H1 (cell line): ENCODE measurements around the gene MYL6. TPM values are rescaled to one million over a fixed set of nuclear protein-coding genes. Genes with fewer than 3 reads are reported as not detected.

Source experiments
- CTCF ChIA-PET: fragments of 300-600 bp; sonication (Branson Sonifier 250); formaldehyde crosslinking; loops from one replicate; lab custom pipeline; 2021; ENCODE audit not compliant: partially characterized antibody; lab: Charles Lee
- POLR2A ChIA-PET: fragments of 300-600 bp; sonication (Branson Sonifier 250); formaldehyde crosslinking; loops from one replicate; lab custom pipeline; 2021; ENCODE audit warnings: inconsistent platforms; ENCODE audit not compliant: partially characterized antibody; lab: Charles Lee
- DNase-seq, 2 experiments: peaks; one replicate each; pipeline versions ENCODE4 v3.0.0 to v3.0.0-alpha.2; 2010 to 2022; ENCODE audit warnings: low spot score in 2 of 2, low read depth in 1 of 2, mixed read lengths in 1 of 2
- FAIRE-seq: peaks from 2 replicates; lab custom pipeline; 2011; peaks lifted over from hg19 to GRCh38; lab: Jason Lieb, UNC
- H2AFZ ChIP-seq: 2 replicates; pipeline ENCODE4 v1.8.1; 2012; ENCODE audit warnings: low read length, inconsistent platforms
- H2AK5ac ChIP-seq: 2 replicates; pipeline ENCODE4 v1.6.1; 2013; ENCODE audit warnings: low read depth, low read length
- H2BK120ac ChIP-seq: replicated peaks from 2 replicates; pipeline ENCODE3; 2013; ENCODE audit warnings: low read depth, low read length, inconsistent platforms
- H2BK12ac ChIP-seq: 2 replicates; pipeline ENCODE4 v1.6.1; 2013; ENCODE audit warnings: low read depth, low read length
- H2BK15ac ChIP-seq: 2 replicates; pipeline ENCODE4 v1.6.1; 2013; ENCODE audit warnings: low read length
- H2BK20ac ChIP-seq: 2 replicates; pipeline ENCODE4 v1.6.1; 2013; ENCODE audit warnings: low read length
- H2BK5ac ChIP-seq: 2 replicates; pipeline ENCODE4 v1.6.1; 2013; ENCODE audit warnings: low read depth, low read length
- H3K14ac ChIP-seq: 2 replicates; pipeline ENCODE4 v1.6.1; 2013; ENCODE audit warnings: inconsistent platforms; ENCODE audit not compliant: insufficient read length
- H3K18ac ChIP-seq: 2 replicates; pipeline ENCODE4 v1.6.1; 2013; ENCODE audit warnings: low read length; ENCODE audit errors: extremely low read depth
- H3K23ac ChIP-seq: 2 replicates; pipeline ENCODE4 v1.6.1; 2013; ENCODE audit warnings: inconsistent platforms; ENCODE audit not compliant: insufficient read length
- H3K23me2 ChIP-seq: 2 replicates; pipeline ENCODE4 v1.6.1; 2013; ENCODE audit warnings: low read depth, low read length
- H3K27ac ChIP-seq: 2 replicates; pipeline ENCODE4 v1.6.1; 2011; ENCODE audit warnings: low read depth, low read length, inconsistent platforms
- H3K27me3 ChIP-seq, 4 experiments: replicated peaks in 1 of 4; 1 replicate in 1 of 4; 2 replicates in 3 of 4; pipeline versions ENCODE4 v1.6.1 to v1.8.1; 2011 to 2013; ENCODE audit warnings: low read length in 3 of 4, mild to moderate bottlenecking in 3 of 4, inconsistent platforms in 2 of 4, mixed read lengths in 2 of 4, moderate library complexity in 1 of 4; ENCODE audit not compliant: control insufficient read depth in 3 of 4, insufficient read depth in 3 of 4; ENCODE audit errors: extremely low read depth in 1 of 4
- H3K36me3 ChIP-seq, 4 experiments: 2 replicates each; pipeline versions ENCODE4 v1.6.1 to v1.8.1; 2011 to 2013; ENCODE audit warnings: mild to moderate bottlenecking in 4 of 4, low read length in 3 of 4, moderate library complexity in 2 of 4, control low read depth in 1 of 4, inconsistent platforms in 1 of 4; ENCODE audit not compliant: insufficient read depth in 4 of 4, control insufficient read depth in 2 of 4
- H3K4ac ChIP-seq: replicated peaks from 2 replicates; pipeline ENCODE3; 2013; ENCODE audit warnings: low read length, low read depth, mixed read lengths, inconsistent platforms; ENCODE audit not compliant: insufficient read length
- H3K4me1 ChIP-seq, 4 experiments: replicated peaks in 1 of 4; 1 replicate in 1 of 4; 2 replicates in 3 of 4; pipeline versions ENCODE4 v1.6.1 to v1.8.1; 2011 to 2013; ENCODE audit warnings: low read length in 3 of 4, inconsistent platforms in 2 of 4, mixed read lengths in 1 of 4; ENCODE audit not compliant: insufficient read depth in 4 of 4, control insufficient read depth in 3 of 4
- H3K4me2 ChIP-seq, 2 experiments: 2 replicates each; pipeline versions ENCODE4 v1.6.1 to v1.8.1; 2011 to 2013; ENCODE audit warnings: low read depth in 2 of 2, low read length in 2 of 2, control low read depth in 1 of 2, inconsistent platforms in 1 of 2, mild to moderate bottlenecking in 1 of 2; ENCODE audit not compliant: insufficient read depth in 1 of 2
- H3K4me3 ChIP-seq, 4 experiments: fragments of 200-600, 300-600 bp in 1 of 4; sonication (generic), shearing (Covaris generic), sonication (Bioruptor Twin) in 1 of 4; 2 replicates each; pipeline versions ENCODE4 v1.5.1 to v1.8.1; 2011 to 2016; ENCODE audit warnings: low read length in 4 of 4, low read depth in 3 of 4, control low read depth in 2 of 4, inconsistent platforms in 2 of 4, mild to moderate bottlenecking in 2 of 4, mixed read lengths in 1 of 4, moderate library complexity in 1 of 4; ENCODE audit not compliant: insufficient read depth in 2 of 4; ENCODE audit errors: extremely low read depth in 1 of 4
- H3K56ac ChIP-seq: replicated peaks from 2 replicates; pipeline ENCODE3; 2013; ENCODE audit warnings: low read depth, mild to moderate bottlenecking, mixed read lengths, low read length, inconsistent platforms; ENCODE audit not compliant: insufficient read length
- H3K79me1 ChIP-seq: 2 replicates; pipeline ENCODE4 v1.6.1; 2013; ENCODE audit warnings: low read depth, low read length, control low read depth
- H3K79me2 ChIP-seq, 2 experiments: 2 replicates each; pipeline versions ENCODE4 v1.6.1 to v1.8.1; 2012 to 2013; ENCODE audit warnings: low read length in 2 of 2, mild to moderate bottlenecking in 2 of 2, inconsistent platforms in 1 of 2; ENCODE audit not compliant: insufficient read depth in 2 of 2, control insufficient read depth in 1 of 2
- H3K9ac ChIP-seq, 4 experiments: replicated peaks in 1 of 4; 1 replicate in 1 of 4; 2 replicates in 3 of 4; pipeline versions ENCODE4 v1.6.1 to v1.8.1; 2011 to 2013; ENCODE audit warnings: low read depth in 3 of 4, low read length in 3 of 4, control low read depth in 2 of 4, mild to moderate bottlenecking in 2 of 4, moderate library complexity in 2 of 4, inconsistent platforms in 1 of 4; ENCODE audit errors: extremely low read depth in 1 of 4
- H3K9me3 ChIP-seq, 2 experiments: 2 replicates each; pipeline versions ENCODE4 v1.6.1 to v1.8.1; 2012 to 2013; ENCODE audit warnings: mild to moderate bottlenecking in 2 of 2, moderate library complexity in 2 of 2, control low read depth in 1 of 2, inconsistent platforms in 1 of 2, low read depth in 1 of 2, low read length in 1 of 2, mixed read lengths in 1 of 2; ENCODE audit not compliant: insufficient read depth in 2 of 2
- H4K20me1 ChIP-seq, 2 experiments: replicated peaks in 1 of 2; 2 replicates each; pipeline versions ENCODE3 to v1.8.1; 2011 to 2013; ENCODE audit warnings: inconsistent platforms in 2 of 2, low read length in 2 of 2, mild to moderate bottlenecking in 1 of 2; ENCODE audit not compliant: insufficient read depth in 2 of 2, control insufficient read depth in 1 of 2
- H4K5ac ChIP-seq: 2 replicates; pipeline ENCODE4 v1.6.1; 2013; ENCODE audit warnings: low read length, low read depth, mixed read lengths, inconsistent platforms; ENCODE audit not compliant: insufficient read length
- H4K8ac ChIP-seq: 2 replicates; pipeline ENCODE4 v1.8.0; 2013; ENCODE audit warnings: mild to moderate bottlenecking, moderate library complexity, low read length, inconsistent platforms; ENCODE audit not compliant: insufficient read depth; ENCODE audit errors: extremely low read depth
- H4K91ac ChIP-seq: replicated peaks from 2 replicates; pipeline ENCODE3; 2013; ENCODE audit warnings: low read length, mixed read lengths, inconsistent platforms; ENCODE audit not compliant: insufficient read length
- CTCF ChIP-seq, 3 experiments: IDR thresholded peaks; 1 replicate in 2 of 3; 2 replicates in 1 of 3; pipeline versions ENCODE4 v1.5.1 to v1.6.1; 2011; ENCODE audit warnings: low read length in 3 of 3, mild to moderate bottlenecking in 3 of 3, inconsistent platforms in 2 of 3, low read depth in 1 of 3, moderate library complexity in 1 of 3; ENCODE audit not compliant: insufficient read depth in 1 of 3; ENCODE audit errors: control extremely low read depth in 1 of 3
- JUND ChIP-seq: IDR thresholded peaks from 2 replicates; pipeline ENCODE4 v1.6.1; 2011; ENCODE audit warnings: mild to moderate bottlenecking, improper control_type of control experiment, low read length
- POLR2A ChIP-seq, 2 experiments: IDR thresholded peaks; 1 replicate in 1 of 2; 2 replicates in 1 of 2; pipeline ENCODE4 v1.6.1; 2011; ENCODE audit warnings: low read depth in 2 of 2, low read length in 2 of 2, mild to moderate bottlenecking in 2 of 2; ENCODE audit errors: control extremely low read depth in 1 of 2
- RAD21 ChIP-seq, 2 experiments: IDR thresholded peaks in 1 of 2; conservative IDR thresholded peaks in 1 of 2; 2 replicates each; pipeline ENCODE4 v1.6.1; 2011; ENCODE audit warnings: low read depth in 2 of 2, low read length in 2 of 2, improper control_type of control experiment in 1 of 2, inconsistent platforms in 1 of 2, mild to moderate bottlenecking in 1 of 2, moderate library complexity in 1 of 2
- RFX5 ChIP-seq: IDR thresholded peaks from 2 replicates; pipeline ENCODE4 v1.6.1; 2011; ENCODE audit warnings: low read depth, low read length, improper control_type of control experiment, borderline replicate concordance
- SP2 ChIP-seq: IDR thresholded peaks from 2 replicates; pipeline ENCODE4 v1.6.1; 2012; ENCODE audit warnings: mild to moderate bottlenecking, low read length, inconsistent platforms
- SRF ChIP-seq: IDR thresholded peaks from 2 replicates; pipeline ENCODE4 v1.6.1; 2011; ENCODE audit warnings: mild to moderate bottlenecking, low read depth, low read length, moderate library complexity
- WGBS, 2 experiments: shearing (Covaris generic) in 1 of 2; methylation state at CpG; one replicate each; pipeline versions ENCODE4 v1.1.6 to v1.1.7; 2013 to 2015; ENCODE audit warnings: low lambda C conversion rate in 2 of 2, mixed read lengths in 2 of 2, inconsistent platforms in 1 of 2, low coverage in 1 of 2, missing lambda C conversion rate in 1 of 2; ENCODE audit not compliant: insufficient replicate concordance in 2 of 2, insufficient coverage in 1 of 2, insufficient read length in 1 of 2; ENCODE audit errors: extremely low coverage in 1 of 2, missing lambda C conversion rate in 1 of 2; 5-methylcytosine and 5-hydroxymethylcytosine counted together
- polyA plus RNA-seq, 7 experiments: library from polyadenylated mRNA; depleted of rRNA in 3 of 7; stranded (reverse) in 5 of 7; unstranded in 2 of 7; fragments of >200 nt in 5 of 7; fragments of 200-250 nt in 2 of 7; gene quantifications; 1 replicate in 5 of 7; 2 replicates in 1 of 7; 4 replicates in 1 of 7; pipeline versions ENCODE4 v1.2.1 to v1.2.3, GENCODE V29; 2011 to 2013; ENCODE audit warnings: missing spikeins in 2 of 7, mixed read lengths in 2 of 7
- total RNA-seq: library from RNA; stranded (reverse); fragmentation: NEBNext Ultra II Directional; extraction: Animal tissue kit (Norgen Biotek cat#: 25700); gene quantifications from 2 replicates; pipeline ENCODE4 v1.2.1, GENCODE V29; 2021

Gene MYL6
- total and polyA plus RNA-seq, 2 of the 8 experiments (the other 6 are each of a cell fraction or from before 2014, with no cell fraction given), result 1,130 to 2,279 TPM

GRCh38 chr12:56206452-56207166 lies 48.5 kb downstream of the MYL6 start:
- peaks cover 24 to 54% (median 42%) of the 10 kb centered on the region in 4 experiments for H3K36me3 ChIP-seq
- WGBS, 2 experiments, result 85% methylated on average over 14 of the region's 14 CpGs; no CpG with 5 or more reads in 1 of the 2 experiments
- H3K4me2 ChIP-seq, result no peak overlapping the region
- H3K9ac ChIP-seq, result no peak overlapping the region
- no peaks in the 10 kb centered on the region for H3K23me2 ChIP-seq
- FAIRE-seq (no peak), DNase-seq (peak in 1 of 2 experiments; percentile 84)
- no peak overlapping the region for H3K18ac ChIP-seq
- no peak overlapping the region for H3K4ac ChIP-seq
- H3K4me3 ChIP-seq, result no peak overlapping the region
- H2BK20ac ChIP-seq, result no peak overlapping the region
- no peaks in the 10 kb centered on the region for H3K27me3 ChIP-seq
- no peak overlapping the region for H3K14ac ChIP-seq
- H4K20me1 ChIP-seq, result no peaks in the 10 kb centered on the region
- ChIA-PET CTCF (interaction anchor here (0.6 to 12.3 kb wide), 32 partner anchors 8 to 850 kb away, joined by 3 to 111 read pairs (median 4); partner anchors contain the start of genes ANKRD52, MYL6B, RNF41 and SLC39A5), POLR2A (interaction anchor here (1.0 to 17.4 kb wide), 12 partner anchors 10 to 109 kb away, joined by 3 to 203 read pairs (median 4); partner anchors contain the start of genes ANKRD52, CNPY2, MYL6 and RNF41)
- no peak overlapping the region for H3K27ac ChIP-seq
- no peak overlapping the region for H2AK5ac ChIP-seq
- no peaks in the 10 kb centered on the region for H3K79me1 ChIP-seq
- H3K4me1 ChIP-seq, result no peaks in the 10 kb centered on the region
- H2AFZ ChIP-seq, result no peak overlapping the region
- no peak overlapping the region for H2BK15ac ChIP-seq
- no peak overlapping the region for H2BK120ac ChIP-seq
- H3K23ac ChIP-seq, result no peak overlapping the region
- no peak overlapping the region for H4K5ac ChIP-seq
- no peak overlapping the region for H2BK5ac ChIP-seq
- no peak overlapping the region for H4K8ac ChIP-seq
- H3K79me2 ChIP-seq, result no peaks in the 10 kb centered on the region
- H3K56ac ChIP-seq, result no peak overlapping the region
- H3K9me3 ChIP-seq, result no peaks in the 10 kb centered on the region
- TF ChIP-seq CTCF (IDR thresholded peaks at IDR 0.05; ENCODE audit: control extremely low read depth in 1 of 3, insufficient read depth in 1 of 3, low read depth in 1 of 3, low read length in 3 of 3) (peak; percentile 78 to 91 (median 85)), JUND (no peak), POLR2A (IDR thresholded peaks at IDR 0.05; ENCODE audit: control extremely low read depth in 1 of 2, low read depth in 2 of 2, low read length in 2 of 2) (0 out of 3 replicates have a peak, but pooled peaks of 1 of the 2 experiments have one; percentile 5), RAD21 (IDR thresholded peaks at IDR 0.05 in 1 of 2, conservative IDR thresholded peaks at IDR 0.05 in 1 of 2; ENCODE audit: low read depth in 2 of 2, low read length in 2 of 2) (peak; percentile 68 to 74), SRF (no peak), SP2 (no peak), RFX5 (no peak)
- H2BK12ac ChIP-seq, result no peak overlapping the region
- H4K91ac ChIP-seq, result no peak overlapping the region
